Endothelial cell of umbilical vein (primary cell): ENCODE measurements around the gene TMEM273.

Experiments used
- CTCF ChIP-seq, 2 donors: IDR thresholded peaks; 1 replicate in 1 of 2; 2 replicates in 1 of 2; pipeline ENCODE4 v1.5.1; 2011; ENCODE audit warnings: low read length in 2 of 2, mild to moderate bottlenecking in 2 of 2, moderate library complexity in 2 of 2, control low read depth in 1 of 2, inconsistent platforms in 1 of 2, low read depth in 1 of 2; ENCODE audit not compliant: insufficient read depth in 1 of 2; ENCODE audit errors: extremely low read depth in 1 of 2
- EZH2 ChIP-seq: IDR thresholded peaks from 2 replicates; pipeline ENCODE4 v1.6.1; 2012; ENCODE audit warnings: borderline replicate concordance, low read depth, mild to moderate bottlenecking, moderate library complexity, low read length, inconsistent platforms; ENCODE audit not compliant: severe bottlenecking
- FOS ChIP-seq: IDR thresholded peaks from 2 replicates; pipeline ENCODE4 v1.6.1; 2011; ENCODE audit warnings: mild to moderate bottlenecking, low read length, moderate library complexity, borderline replicate concordance; ENCODE audit not compliant: insufficient read depth
- GATA2 ChIP-seq: IDR thresholded peaks from 2 replicates; pipeline ENCODE4 v1.7.0; 2011; ENCODE audit warnings: low read depth, mild to moderate bottlenecking, moderate library complexity, mixed read lengths, low read length; ENCODE audit not compliant: insufficient read length, insufficient read depth
- MAX ChIP-seq: IDR thresholded peaks from 2 replicates; pipeline ENCODE4 v1.6.1; 2011; ENCODE audit not compliant: insufficient read depth, insufficient read length
- POLR2A ChIP-seq: IDR thresholded peaks from 2 replicates; pipeline ENCODE4 v1.6.1; 2012; ENCODE audit warnings: low read depth, mild to moderate bottlenecking, control low read depth, low read length
- POLR2AphosphoS5 ChIP-seq: IDR thresholded peaks from 2 replicates; pipeline ENCODE4 v1.6.1; 2012; ENCODE audit warnings: low read depth, mild to moderate bottlenecking, control low read depth, low read length, moderate library complexity; ENCODE audit not compliant: insufficient read depth

- TF ChIP-seq POLR2AphosphoS5 (no peak), CTCF (IDR thresholded peaks at IDR 0.05; ENCODE audit: extremely low read depth in 1 of 2, insufficient read depth in 1 of 2, low read depth in 1 of 2, low read length in 2 of 2) (no peak), EZH2 (no peak), POLR2A (no peak), GATA2 (no peak), FOS (no peak), MAX (no peak)
Observed at GRCh38 chr10:49172061-49172776, 16.0 kb downstream of the TMEM273 start.
